Lower lobe of right lung (tissue), 2 donors: ENCODE results near the gene TRPM6. TPM values are rescaled to one million over a fixed set of nuclear protein-coding genes. Genes with fewer than 3 reads are reported as not detected.

Experiments used
- ATAC-seq, 2 donors: fragments of 200-7000 bp; cut with Tn5 transposase; one replicate each; pipeline ENCODE4 v1.9.1; 2020 to 2022; ENCODE audit warnings: mild to moderate bottlenecking in 2 of 2, moderate library complexity in 2 of 2
- DNase-seq: peaks from one replicate; pipeline ENCODE4 v3.0.0-alpha.2; 2020
- H3K27ac ChIP-seq: fragments of 200-600 bp; one replicate; pipeline ENCODE4 v1.8.0; 2022
- H3K27me3 ChIP-seq: fragments of 200-600 bp; one replicate; pipeline ENCODE4 v1.8.0; 2022; ENCODE audit warnings: low read depth
- H3K36me3 ChIP-seq: fragments of 200-600 bp; one replicate; pipeline ENCODE4 v1.8.0; 2022; ENCODE audit warnings: mild to moderate bottlenecking
- H3K4me1 ChIP-seq: fragments of 200-600 bp; one replicate; pipeline ENCODE4 v1.8.0; 2022
- H3K4me3 ChIP-seq: fragments of 200-600 bp; one replicate; pipeline ENCODE4 v1.8.0; 2022; ENCODE audit warnings: mild to moderate bottlenecking
- H3K9me3 ChIP-seq: fragments of 200-600 bp; one replicate; pipeline ENCODE4 v1.8.0; 2022
- CTCF ChIP-seq: fragments of 200-600 bp; IDR thresholded peaks from one replicate; pipeline ENCODE4 v1.8.0; 2022; ENCODE audit warnings: antibody characterized with exemption, mild to moderate bottlenecking
- intact Hi-C: fragments of 100-400 bp; cut with DNase I; formaldehyde crosslinking; loops from one replicate; pipeline ENCODE4 v1.11.0; 2022
- total RNA-seq: library from RNA; stranded (reverse); fragmentation: NEBNext Ultra II Directional; extraction: Animal tissue kit (Norgen Biotek cat#: 25700); gene quantifications from one replicate; pipeline ENCODE4 v1.2.1, GENCODE V29; 2021
- donor health status: DM: no; HTN: yes; CAD: no; lungs with severe emphysema.

TRPM6 gene
- total RNA-seq, 1 donor from 2014 or later: 0.44 TPM

GRCh38 chr9:74674077-74674476, 213.6 kb downstream of the TRPM6 start:
- Histone ChIP-seq H3K4me1 (no peaks in the 10 kb centered on the region), H3K4me3 (no peak overlapping the region), H3K36me3 (no peaks in the 10 kb centered on the region), H3K9me3 (no peaks in the 10 kb centered on the region), H3K27ac (no peak overlapping the region), H3K27me3 (no peaks in the 10 kb centered on the region)
- no peak for TF ChIP-seq CTCF
- DNase-seq: no peak
- intact Hi-C loops: no loop called here
- ATAC-seq: no peak

Other genes starting within 250 kb of the TRPM6 start
- 4.0 TPM for gene C9orf40, start 65.0 kb upstream of the TRPM6 start, total RNA-seq
- 14.5 TPM for gene CARNMT1, start 140.4 kb upstream of the TRPM6 start, total RNA-seq
- gene NMRK1, start 200.2 kb upstream of the TRPM6 start, total RNA-seq: 38.5 TPM
- gene OSTF1, start 200.6 kb upstream of the TRPM6 start, total RNA-seq: 91.2 TPM